DMS153 (cell line): Measurements from ENCODE around the gene IL4I1.
"Not testable (repeated sequence)": the region's sequence is repeated elsewhere in the genome, so short reads cannot be mapped to it uniquely, and the experiment has no call there.

Experiments
- DNase-seq: peaks from one replicate; lab custom pipeline; 2025; lab: John Stamatoyannopoulos, UW

The IL4I1 gene

GRCh38 chr19:49896863-49897621, at the start of gene IL4I1:
Gene IL4I1, minus strand, starts transcription at chr19:49896887. Its CDS starts 727 bp downstream, at chr19:49896160.
- DNase-seq, result no peak

GRCh38 chr19:49946415-49946814, 49.7 kb upstream of the IL4I1 start:
- DNase-seq, result no peak

GRCh38 chr19:49944567-49944966, 47.9 kb upstream of the IL4I1 start:
- not testable (repeated sequence) for DNase-seq

- no peak for DNase-seq
Measured at GRCh38 chr19:49940482-49940791, 43.8 kb upstream of the IL4I1 start.

GRCh38 chr19:49939721-49940481, 43.2 kb upstream of the IL4I1 start:
- no peak for DNase-seq

- no peak for DNase-seq
Measured at GRCh38 chr19:49938662-49939061, 42.0 kb upstream of the IL4I1 start.

- peak; percentile 43 for DNase-seq
Measured at GRCh38 chr19:49937750-49938381, 41.2 kb upstream of the IL4I1 start.

GRCh38 chr19:49936549-49936948, 39.9 kb upstream of the IL4I1 start:
- no peak for DNase-seq

GRCh38 chr19:49933643-49934042, 37.0 kb upstream of the IL4I1 start:
- no peak for DNase-seq

- no peak for DNase-seq
Measured at GRCh38 chr19:49932731-49933131, 36.0 kb upstream of the IL4I1 start.

GRCh38 chr19:49932041-49932451, 35.4 kb upstream of the IL4I1 start:
- DNase-seq, result no peak

- no peak for DNase-seq
Measured at GRCh38 chr19:49931293-49932040, 34.8 kb upstream of the IL4I1 start.

GRCh38 chr19:49930483-49931011, 33.9 kb upstream of the IL4I1 start:
- DNase-seq, result no peak

GRCh38 chr19:49929611-49930482, 33.2 kb upstream of the IL4I1 start:
- peak; percentile 91 for DNase-seq

GRCh38 chr19:49929121-49929610, 32.5 kb upstream of the IL4I1 start, which contains the start of the genes ATF5 and NUP62:
Gene ATF5, plus strand, starts transcription at chr19:49929205. Its CDS starts 1,646 bp downstream, at chr19:49930851.
Gene NUP62, minus strand, starts transcription at chr19:49929504. Its CDS starts 19,697 bp downstream, at chr19:49909807.
- peak; percentile 80 for DNase-seq

GRCh38 chr19:49927526-49928264, 31.0 kb upstream of the IL4I1 start:
- DNase-seq, result no peak

- no peak for DNase-seq
Measured at GRCh38 chr19:49926515-49926914, 29.8 kb upstream of the IL4I1 start.

- no peak for DNase-seq
Measured at GRCh38 chr19:49925486-49925885, 28.8 kb upstream of the IL4I1 start.

GRCh38 chr19:49924881-49925210, 28.2 kb upstream of the IL4I1 start:
- not testable (repeated sequence) for DNase-seq
